PC-9 (cell line): ENCODE results near the gene PIBF1.
"Not testable (repeated sequence)": the region's sequence is repeated elsewhere in the genome, so short reads cannot be mapped to it uniquely, and the experiment has no call there.

ENCODE experiments used
- CTCF ChIP-seq: fragments of 200-600 bp; sonication (generic); conservative IDR thresholded peaks from 2 replicates; pipeline ENCODE4 v1.6.1; 2017; ENCODE audit warnings: mixed run types, antibody characterized with exemption, mild to moderate bottlenecking, moderate library complexity
- EZH2 ChIP-seq: fragments of 200-600 bp; sonication (generic); IDR thresholded peaks from 2 replicates; pipeline ENCODE4 v1.8.0; 2017; ENCODE audit warnings: antibody characterized with exemption, low read depth

- TF ChIP-seq CTCF, EZH2: not testable (repeated sequence)
Observed at GRCh38 chr13:72845148-72845547, 63.2 kb downstream of the PIBF1 start.
